ENCODE measurements around the gene GMDS.

GRCh38 chr6:1798965-1799325 is 446.5 kb downstream of the GMDS start:
- no peak for TF ChIP-seq CTCF (conservative IDR thresholded peaks at IDR 0.05 in 1 of 2, IDR thresholded peaks at IDR 0.05 in 1 of 2; ENCODE audit: low read depth in 1 of 2, low read length in 2 of 2)
- no peak for TF ChIP-seq EZH2 (IDR thresholded peaks at IDR 0.05; ENCODE audit: low read length, missing control alignments)

Data from fibroblast of lung (primary cell).